ENCODE results near the gene INPP5E. TPM values are rescaled to one million over a fixed set of nuclear protein-coding genes. Genes with fewer than 3 reads are reported as not detected.
A peak's percentile ranks its signal among the peaks of the same experiment; 100 is the strongest.

INPP5E gene
- total and polyA plus RNA-seq, 4 experiments from 2014 or later = 2.0 to 31.2 (median 17.1) TPM

- no peak overlapping the region for H3K27ac ChIP-seq (ENCODE audit: low read depth, low read length)
Measured at GRCh38 chr9:136485049-136486045, 45.7 kb upstream of the INPP5E start.

GRCh38 chr9:136484153-136485048 is 44.8 kb upstream of the INPP5E start:
- POLR2A ChIA-PET (ENCODE audit: partially characterized antibody) = interaction anchor here (0.9 to 3.0 kb wide), 11 partner anchors 45 to 612 kb away, joined by 3 to 26 read pairs (median 3); no protein-coding TSS in a partner anchor
- Histone ChIP-seq H3K27ac (ENCODE audit: low read depth, low read length) (peak overlapping the region; percentile 87), H3K4me3 (ENCODE audit: low read length in 2 of 2) (peak overlapping the region in 1 of 2 donors; percentile 87), H3K27me3 (ENCODE audit: insufficient read depth, low read length) (no peaks in the 10 kb centered on the region), H3K9me3 (ENCODE audit: control insufficient read depth in 1 of 2, low read length in 2 of 2) (no peaks in the 10 kb centered on the region), H3K4me1 (ENCODE audit: insufficient read depth, low read length) (peaks cover 36% of the 10 kb centered on the region), H3K36me3 (ENCODE audit: insufficient read depth, low read length) (no peaks in the 10 kb centered on the region)
- CTCF ChIA-PET (ENCODE audit: partially characterized antibody) = interaction anchor here (0.9 to 8.7 kb wide), 11 partner anchors 38 to 244 kb away, joined by 3 to 120 read pairs (median 10); no protein-coding TSS in a partner anchor
- Mint-ChIP-seq H3K4me3 (peak overlapping the region; percentile 38 to 82 (median 69)), H3K36me3 (peaks cover 0 to 15% of the 10 kb centered on the region in 2 donors), H3K27ac (peak overlapping the region; percentile 27 to 98 (median 83)), H3K9me3 (peaks cover 0 to 7% (median 0%) of the 10 kb centered on the region in 8 donors), H3K27me3 (no peaks in the 10 kb centered on the region), H3K4me1 (peaks cover 18 to 44% (median 25%) of the 10 kb centered on the region in 4 donors)
- intact Hi-C loops (cut with micrococcal nuclease) = loop anchor here (1.0 to 5.0 kb wide), 4 partner anchors 55 to 1123 kb away; partner anchors contain the start of genes ARRDC1 and QSOX2
- peak in 4 of 5 donors; percentile 6 to 51 (median 16) for DNase-seq

More at GRCh38 chr9:136485049-136486045, 45.7 kb upstream of the INPP5E start:
- Mint-ChIP-seq H3K27ac (peak overlapping the region; percentile 27 to 90 (median 83)), H3K4me1 (peaks cover 12 to 38% (median 18%) of the 10 kb centered on the region in 4 donors), H3K36me3 (peaks cover 0 to 10% of the 10 kb centered on the region in 2 donors), H3K4me3 (peak overlapping the region; percentile 38 to 82 (median 69)), H3K27me3 (no peaks in the 10 kb centered on the region), H3K9me3 (peaks cover 0 to 7% (median 0%) of the 10 kb centered on the region in 8 donors)
- no peak overlapping the region for H3K4me3 ChIP-seq (ENCODE audit: low read length in 2 of 2)
- DNase-seq = peak; percentile 76 to 80 (median 79)
- no peaks in the 10 kb centered on the region for H3K9me3 ChIP-seq (ENCODE audit: control insufficient read depth in 1 of 2, low read length in 2 of 2)
- ChIA-PET CTCF (ENCODE audit: partially characterized antibody) (interaction anchor here (0.9 to 8.7 kb wide), 17 partner anchors 9 to 243 kb away, joined by 3 to 120 read pairs (median 6); no protein-coding TSS in a partner anchor), POLR2A (ENCODE audit: partially characterized antibody) (interaction anchor here (1.1 to 3.0 kb wide), 5 partner anchors 54 to 242 kb away, joined by 3 to 26 read pairs (median 14); no protein-coding TSS in a partner anchor)
- H3K36me3 ChIP-seq (ENCODE audit: insufficient read depth, low read length) = no peaks in the 10 kb centered on the region
- intact Hi-C loops (cut with micrococcal nuclease) = loop anchor here (1.0 kb wide), 2 partner anchors 54 to 159 kb away; no protein-coding TSS in a partner anchor
- no peaks in the 10 kb centered on the region for H3K27me3 ChIP-seq (ENCODE audit: insufficient read depth, low read length)
- peaks cover 31% of the 10 kb centered on the region for H3K4me1 ChIP-seq (ENCODE audit: insufficient read depth, low read length)

GRCh38 chr9:136483589-136484152 is 44.0 kb upstream of the INPP5E start:
- Mint-ChIP-seq H3K36me3 (peaks cover 4 to 19% of the 10 kb centered on the region in 2 donors), H3K27me3 (no peaks in the 10 kb centered on the region), H3K27ac (peak overlapping the region; percentile 93 to 100 (median 98)), H3K4me3 (peak overlapping the region; percentile 83 to 99 (median 96)), H3K4me1 (peaks cover 20 to 49% (median 30%) of the 10 kb centered on the region in 4 donors), H3K9me3 (peaks cover 0 to 7% (median 0%) of the 10 kb centered on the region in 8 donors)
- Histone ChIP-seq H3K4me1 (ENCODE audit: insufficient read depth, low read length) (peaks cover 42% of the 10 kb centered on the region), H3K27me3 (ENCODE audit: insufficient read depth, low read length) (no peaks in the 10 kb centered on the region), H3K4me3 (ENCODE audit: low read length in 2 of 2) (peak overlapping the region; percentile 69 to 87), H3K27ac (ENCODE audit: low read depth, low read length) (peak overlapping the region; percentile 87), H3K36me3 (ENCODE audit: insufficient read depth, low read length) (no peaks in the 10 kb centered on the region), H3K9me3 (ENCODE audit: control insufficient read depth in 1 of 2, low read length in 2 of 2) (no peaks in the 10 kb centered on the region)
- intact Hi-C loops (cut with micrococcal nuclease) = loop anchor here (1.0 to 5.0 kb wide), 10 partner anchors 44 to 1124 kb away; partner anchors contain the start of genes ARRDC1, CAMSAP1, DNLZ and ENTR1
- ChIA-PET POLR2A (ENCODE audit: partially characterized antibody) (interaction anchor here (0.9 to 3.0 kb wide), 10 partner anchors 46 to 612 kb away, joined by 3 to 26 read pairs (median 4); no protein-coding TSS in a partner anchor), CTCF (ENCODE audit: partially characterized antibody) (interaction anchor here (2.0 to 8.7 kb wide), 6 partner anchors 50 to 245 kb away, joined by 5 to 120 read pairs (median 36); no protein-coding TSS in a partner anchor)
- peak in 4 of 5 donors; percentile 92 to 98 (median 96) for DNase-seq

GRCh38 chr9:136482793-136483588 is 43.3 kb upstream of the INPP5E start, which contains the start of gene SEC16A:
TSS of gene SEC16A (minus strand) at chr9:136483040. CDS start at chr9:136477615, 5,425 bp downstream.
- intact Hi-C loops (cut with micrococcal nuclease) = loop anchor here (1.0 to 5.0 kb wide), 10 partner anchors 44 to 1124 kb away; partner anchors contain the start of genes ARRDC1, CAMSAP1, DNLZ and ENTR1
- peaks cover 2% of the 10 kb centered on the region for H3K36me3 ChIP-seq (ENCODE audit: insufficient read depth, low read length)
- ChIA-PET POLR2A (ENCODE audit: partially characterized antibody) (interaction anchor here (1.0 to 3.0 kb wide), 8 partner anchors 47 to 245 kb away, joined by 3 to 26 read pairs (median 6); no protein-coding TSS in a partner anchor), CTCF (ENCODE audit: partially characterized antibody) (interaction anchor here (3.1 to 8.7 kb wide), 4 partner anchors 56 to 149 kb away, joined by 10 to 120 read pairs (median 71); no protein-coding TSS in a partner anchor)
- Mint-ChIP-seq H3K4me1 (peaks cover 20 to 52% (median 33%) of the 10 kb centered on the region in 4 donors), H3K27ac (peak within 1 kb of the TSS; percentile 97 to 100 (median 99)), H3K27me3 (no peaks in the 10 kb centered on the region), H3K9me3 (peaks cover 0 to 7% (median 0%) of the 10 kb centered on the region in 8 donors), H3K36me3 (peaks cover 4 to 21% of the 10 kb centered on the region in 2 donors), H3K4me3 (peak within 1 kb of the TSS; percentile 89 to 99 (median 96))
- no peaks in the 10 kb centered on the region for H3K27me3 ChIP-seq (ENCODE audit: insufficient read depth, low read length)
- peak; percentile 98 to 99 (median 98) for DNase-seq
- H3K27ac ChIP-seq (ENCODE audit: low read depth, low read length) = peak within 1 kb of the TSS; percentile 99
- no peaks in the 10 kb centered on the region for H3K9me3 ChIP-seq (ENCODE audit: control insufficient read depth in 1 of 2, low read length in 2 of 2)
- H3K4me1 ChIP-seq (ENCODE audit: insufficient read depth, low read length) = peaks cover 42% of the 10 kb centered on the region
- H3K4me3 ChIP-seq (ENCODE audit: low read length in 2 of 2) = peak within 1 kb of the TSS; percentile 85 to 87

- H3K27ac Mint-ChIP-seq = peak overlapping the region; percentile 92 to 100 (median 97)
Measured at GRCh38 chr9:136482046-136482792, 42.6 kb upstream of the INPP5E start.

More at GRCh38 chr9:136482046-136482792, 42.6 kb upstream of the INPP5E start:
- peaks cover 4 to 28% of the 10 kb centered on the region in 2 donors for H3K36me3 Mint-ChIP-seq
- peaks cover 22 to 52% (median 37%) of the 10 kb centered on the region in 4 donors for H3K4me1 Mint-ChIP-seq
- Histone ChIP-seq H3K9me3 (ENCODE audit: control insufficient read depth in 1 of 2, low read length in 2 of 2) (no peaks in the 10 kb centered on the region), H3K27me3 (ENCODE audit: insufficient read depth, low read length) (no peaks in the 10 kb centered on the region), H3K4me1 (ENCODE audit: insufficient read depth, low read length) (peaks cover 45% of the 10 kb centered on the region), H3K36me3 (ENCODE audit: insufficient read depth, low read length) (peaks cover 10% of the 10 kb centered on the region), H3K27ac (ENCODE audit: low read depth, low read length) (peak overlapping the region; percentile 99), H3K4me3 (ENCODE audit: low read length in 2 of 2) (peak overlapping the region; percentile 74 to 85)
- no peaks in the 10 kb centered on the region for H3K27me3 Mint-ChIP-seq
- peak overlapping the region; percentile 83 to 98 (median 90) for H3K4me3 Mint-ChIP-seq
- POLR2A ChIA-PET (ENCODE audit: partially characterized antibody) = no interaction called here
- CTCF ChIA-PET (ENCODE audit: partially characterized antibody) = no interaction called here
- DNase-seq = peak; percentile 36 to 53 (median 44)
- H3K9me3 Mint-ChIP-seq = peaks cover 0 to 7% (median 0%) of the 10 kb centered on the region in 8 donors
- intact Hi-C loops (cut with micrococcal nuclease) = loop anchor here (2.0 to 5.0 kb wide), 6 partner anchors 65 to 1125 kb away; partner anchors contain the start of genes ARRDC1, CAMSAP1, NOTCH1 and QSOX2

Measured in CD4-positive, alpha-beta memory T cell (primary cell).